ENCODE data around the gene PTRHD1. TPM values are rescaled to one million over a fixed set of nuclear protein-coding genes. Genes with fewer than 3 reads are reported as not detected.
A peak's percentile ranks its signal among the peaks of the same experiment; 100 is the strongest.
"Not testable (repeated sequence)": the region's sequence is repeated elsewhere in the genome, so short reads cannot be mapped to it uniquely, and the experiment has no call there.

Gene PTRHD1
- total RNA-seq, 1 donor from 2014 or later = 42.7 TPM

DNA sequence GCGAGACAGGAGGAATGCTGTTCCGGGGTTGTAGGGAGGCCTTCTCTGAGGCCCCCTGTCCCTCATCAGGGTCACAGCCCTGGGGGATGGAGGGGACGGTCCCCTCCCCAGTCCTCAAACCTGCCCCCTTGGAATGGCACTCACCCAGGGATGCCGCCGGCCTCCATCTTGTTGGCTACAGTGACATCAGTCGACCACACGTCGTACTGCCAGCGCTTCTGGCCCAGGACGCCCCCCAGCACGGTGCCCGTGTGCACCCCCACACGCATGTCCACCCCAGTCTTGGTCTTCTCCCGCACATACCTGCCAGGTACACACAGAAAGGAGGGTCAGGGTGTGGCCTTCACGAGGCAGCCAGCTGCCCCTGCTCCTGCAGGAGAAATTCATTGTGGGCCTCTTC lies 46.5 kb upstream of the PTRHD1 start:
- H3K4me3 Mint-ChIP-seq = no peak overlapping the region
- peaks cover 5% of the 10 kb centered on the region for H3K4me1 Mint-ChIP-seq
- peak overlapping the region; percentile 35 for H3K27ac Mint-ChIP-seq (ENCODE audit: unreplicated experiment)
- no peak for DNase-seq (ENCODE audit: low read depth, low spot score)
- peaks cover 11% of the 10 kb centered on the region for H3K36me3 Mint-ChIP-seq (ENCODE audit: low read depth)
- H3K27me3 Mint-ChIP-seq (ENCODE audit: low read depth) = no peaks in the 10 kb centered on the region
- no peaks in the 10 kb centered on the region for H3K9me3 Mint-ChIP-seq
- TF ChIP-seq, protein P1, sequence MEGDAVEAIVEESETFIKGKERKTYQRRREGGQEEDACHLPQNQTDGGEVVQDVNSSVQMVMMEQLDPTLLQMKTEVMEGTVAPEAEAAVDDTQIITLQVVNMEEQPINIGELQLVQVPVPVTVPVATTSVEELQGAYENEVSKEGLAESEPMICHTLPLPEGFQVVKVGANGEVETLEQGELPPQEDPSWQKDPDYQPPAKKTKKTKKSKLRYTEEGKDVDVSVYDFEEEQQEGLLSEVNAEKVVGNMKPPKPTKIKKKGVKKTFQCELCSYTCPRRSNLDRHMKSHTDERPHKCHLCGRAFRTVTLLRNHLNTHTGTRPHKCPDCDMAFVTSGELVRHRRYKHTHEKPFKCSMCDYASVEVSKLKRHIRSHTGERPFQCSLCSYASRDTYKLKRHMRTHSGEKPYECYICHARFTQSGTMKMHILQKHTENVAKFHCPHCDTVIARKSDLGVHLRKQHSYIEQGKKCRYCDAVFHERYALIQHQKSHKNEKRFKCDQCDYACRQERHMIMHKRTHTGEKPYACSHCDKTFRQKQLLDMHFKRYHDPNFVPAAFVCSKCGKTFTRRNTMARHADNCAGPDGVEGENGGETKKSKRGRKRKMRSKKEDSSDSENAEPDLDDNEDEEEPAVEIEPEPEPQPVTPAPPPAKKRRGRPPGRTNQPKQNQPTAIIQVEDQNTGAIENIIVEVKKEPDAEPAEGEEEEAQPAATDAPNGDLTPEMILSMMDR (conservative IDR thresholded peaks at IDR 0.05) = no peak

DNA sequence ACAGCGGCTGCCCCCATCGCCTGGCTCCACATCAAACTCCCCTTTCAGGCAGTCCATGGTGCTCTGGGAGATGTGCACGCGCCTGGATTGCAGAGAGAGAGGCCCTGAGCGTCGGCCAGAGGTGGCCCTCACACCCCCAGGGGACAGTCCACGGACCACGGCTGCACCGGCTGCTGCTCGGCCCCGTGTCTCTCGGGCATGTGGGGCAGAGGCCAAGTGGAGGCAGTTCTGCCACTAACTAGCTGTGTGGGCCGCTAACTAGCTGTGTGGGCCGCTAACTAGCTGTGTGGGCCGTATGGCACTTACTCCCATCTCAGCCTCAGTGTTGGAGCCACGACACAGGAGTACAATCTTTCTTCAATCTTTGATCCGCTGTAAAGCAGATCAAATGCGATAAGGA lies 45.4 kb upstream of the PTRHD1 start:
- peaks cover 15% of the 10 kb centered on the region for H3K36me3 Mint-ChIP-seq (ENCODE audit: low read depth)
- H3K9me3 Mint-ChIP-seq = no peaks in the 10 kb centered on the region
- peaks cover 6% of the 10 kb centered on the region for H3K4me1 Mint-ChIP-seq
- H3K27ac Mint-ChIP-seq (ENCODE audit: unreplicated experiment) = no peak overlapping the region
- no peaks in the 10 kb centered on the region for H3K27me3 Mint-ChIP-seq (ENCODE audit: low read depth)
- TF ChIP-seq, protein P1 (conservative IDR thresholded peaks at IDR 0.05) = no peak
- DNase-seq (ENCODE audit: low read depth, low spot score) = no peak
- no peak overlapping the region for H3K4me3 Mint-ChIP-seq

DNA sequence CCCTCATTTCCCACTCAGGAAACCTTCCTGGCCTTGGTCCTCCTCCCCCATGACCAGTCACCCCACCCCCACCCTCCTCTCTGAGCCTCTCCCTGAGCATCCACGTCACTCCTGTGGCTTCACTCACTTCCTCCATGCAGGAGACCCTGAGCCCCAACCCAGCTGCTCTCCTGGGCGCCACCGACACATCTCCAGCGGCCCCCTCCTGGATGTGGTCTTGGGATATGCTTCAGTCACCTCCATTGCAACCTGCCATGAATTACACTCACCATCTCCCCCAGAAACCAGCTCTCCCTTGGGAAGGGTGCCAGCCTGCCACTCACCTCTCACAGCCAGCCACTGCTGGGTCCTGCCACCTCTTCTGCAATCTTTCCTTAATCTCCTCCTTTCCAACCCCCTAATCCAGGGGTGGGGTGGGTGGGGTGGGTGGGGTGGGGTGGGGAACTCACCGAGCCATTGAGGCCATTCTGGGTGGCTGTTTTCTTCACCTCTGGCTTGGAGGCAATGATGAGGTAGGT lies 44.9 kb upstream of the PTRHD1 start:
- H3K27me3 Mint-ChIP-seq (ENCODE audit: low read depth) = no peaks in the 10 kb centered on the region
- TF ChIP-seq, protein P1 (conservative IDR thresholded peaks at IDR 0.05) = no peak
- H3K4me1 Mint-ChIP-seq = peaks cover 11% of the 10 kb centered on the region
- H3K27ac Mint-ChIP-seq (ENCODE audit: unreplicated experiment) = no peak overlapping the region
- DNase-seq (ENCODE audit: low read depth, low spot score) = no peak
- no peak overlapping the region for H3K4me3 Mint-ChIP-seq
- H3K9me3 Mint-ChIP-seq = no peaks in the 10 kb centered on the region
- H3K36me3 Mint-ChIP-seq (ENCODE audit: low read depth) = peaks cover 13% of the 10 kb centered on the region

DNA sequence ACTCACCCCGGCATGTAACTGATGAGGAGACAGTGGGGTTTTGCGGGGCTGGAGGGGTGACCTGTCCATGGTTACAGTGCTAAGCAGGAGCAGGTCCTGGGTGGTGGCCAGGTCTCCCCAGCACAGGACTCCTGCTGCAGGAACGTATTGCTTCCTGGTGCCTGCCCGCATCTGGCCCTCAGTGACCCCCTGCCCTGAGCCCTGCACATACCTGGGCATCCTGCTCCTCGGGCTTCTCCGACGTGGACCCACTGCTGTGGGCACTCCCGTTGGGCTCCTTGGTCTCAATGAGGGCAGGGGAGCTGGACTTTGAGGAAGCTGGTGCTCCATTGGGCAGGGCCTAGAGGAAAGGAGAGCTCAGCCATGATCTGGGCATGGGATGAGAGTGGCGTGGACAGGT lies 43.5 kb upstream of the PTRHD1 start:
- TF ChIP-seq, protein P1 (conservative IDR thresholded peaks at IDR 0.05) = no peak
- Mint-ChIP-seq H3K27me3 (ENCODE audit: low read depth) (no peaks in the 10 kb centered on the region), H3K36me3 (ENCODE audit: low read depth) (peaks cover 13% of the 10 kb centered on the region), H3K4me3 (no peak overlapping the region), H3K27ac (ENCODE audit: unreplicated experiment) (no peak overlapping the region), H3K9me3 (no peaks in the 10 kb centered on the region), H3K4me1 (peaks cover 22% of the 10 kb centered on the region)
- no peak for DNase-seq (ENCODE audit: low read depth, low spot score)

DNA sequence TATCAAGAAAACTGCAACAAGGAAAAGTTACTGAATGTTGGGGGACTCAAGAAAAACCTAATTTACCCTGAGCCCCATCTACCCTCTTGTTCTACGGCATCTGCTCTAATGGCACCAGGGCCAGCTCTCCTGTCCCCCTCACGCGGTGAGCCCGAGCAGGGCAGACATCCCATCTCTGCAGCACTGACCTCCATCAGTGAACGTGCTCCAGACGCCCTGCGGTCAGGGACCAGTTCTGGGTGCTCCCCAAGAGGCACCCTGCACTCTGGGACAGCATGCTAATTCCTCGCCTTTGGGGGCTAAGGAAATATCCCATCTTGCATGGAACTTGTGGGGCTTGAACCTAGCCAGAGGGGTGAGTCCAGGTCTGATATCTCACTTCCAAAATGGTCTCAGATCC lies 43.0 kb upstream of the PTRHD1 start:
- no peak for DNase-seq (ENCODE audit: low read depth, low spot score)
- Mint-ChIP-seq H3K27ac (ENCODE audit: unreplicated experiment) (no peak overlapping the region), H3K4me1 (peaks cover 27% of the 10 kb centered on the region), H3K9me3 (no peaks in the 10 kb centered on the region), H3K27me3 (ENCODE audit: low read depth) (no peaks in the 10 kb centered on the region), H3K4me3 (no peak overlapping the region), H3K36me3 (ENCODE audit: low read depth) (peaks cover 16% of the 10 kb centered on the region)
- TF ChIP-seq, protein P1 (conservative IDR thresholded peaks at IDR 0.05) = no peak

DNA sequence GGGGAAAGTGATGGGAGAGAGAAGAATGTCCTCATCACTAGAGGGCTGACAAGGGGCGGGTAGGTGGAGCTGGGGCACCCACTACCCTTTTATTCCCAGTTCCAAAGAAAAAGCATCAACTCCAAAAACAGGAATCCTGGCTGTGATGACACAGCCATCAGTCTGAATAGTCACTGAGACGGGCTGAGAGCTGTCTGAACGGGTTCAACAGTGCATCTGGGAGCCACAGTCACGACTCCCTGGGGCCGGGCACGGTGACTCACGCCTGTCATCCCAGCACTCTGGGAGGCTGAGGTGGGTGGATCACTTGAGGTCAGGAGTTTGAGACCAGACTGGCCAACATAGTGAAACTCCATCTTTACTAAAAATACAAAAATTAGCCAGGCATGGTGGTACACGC lies 42.2 kb upstream of the PTRHD1 start:
- Mint-ChIP-seq H3K4me1 (peaks cover 27% of the 10 kb centered on the region), H3K36me3 (ENCODE audit: low read depth) (peaks cover 17% of the 10 kb centered on the region)
- H3K27ac Mint-ChIP-seq (ENCODE audit: unreplicated experiment); H3K27me3 Mint-ChIP-seq (ENCODE audit: low read depth); DNase-seq (ENCODE audit: low read depth, low spot score); H3K4me3 Mint-ChIP-seq; H3K9me3 Mint-ChIP-seq: not testable (repeated sequence)
